ENCODE results near the gene FAM89A. TPM values are rescaled to one million over a fixed set of nuclear protein-coding genes. Genes with fewer than 3 reads are reported as not detected.

FAM89A gene
- total and polyA plus RNA-seq, 9 of the 15 experiments (the other 6 are each of a cell fraction or from before 2014, with no cell fraction given) = 8.7 to 66.2 (median 43.3) TPM

DNA sequence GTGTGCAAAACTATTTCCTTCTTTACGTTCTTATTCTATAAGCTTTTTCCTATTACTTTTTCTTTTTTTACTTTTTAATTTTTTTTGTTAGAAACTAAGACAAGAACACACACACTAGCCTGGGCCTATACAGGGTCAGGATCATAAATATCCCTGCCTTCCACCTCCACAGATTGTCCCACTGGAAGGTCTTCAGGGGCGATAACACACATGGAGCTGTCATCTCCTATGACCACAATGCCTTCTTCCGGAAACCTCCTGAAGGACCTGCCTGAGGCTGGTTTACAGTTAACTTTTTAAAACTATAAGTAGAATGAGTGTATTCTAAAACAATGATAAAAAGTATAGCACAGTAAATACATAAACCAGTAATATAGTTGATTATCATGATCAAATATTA is 10.3 kb upstream of the FAM89A start (continued):
- TF ChIP-seq ZBTB8A (IDR thresholded peaks at IDR 0.05; ENCODE audit: partially characterized antibody) (no peak), CBFA2T3 (IDR thresholded peaks at IDR 0.05) (0 out of 2 replicates have a peak, but pooled peaks have one; percentile 12), ELF1 (tag; IDR thresholded peaks at IDR 0.05) (peak; percentile 35; the same call in 1 of the 2 replicates), SMARCB1 (IDR thresholded peaks at IDR 0.05; ENCODE audit: insufficient read length, low read depth) (no peak), ELK3 (CRISPR knock-in tag; IDR thresholded peaks at IDR 0.05) (no peak), RERE (CRISPR knock-in tag; IDR thresholded peaks at IDR 0.05; ENCODE audit: borderline replicate concordance) (no peak), CXXC5 (CRISPR knock-in tag; IDR thresholded peaks at IDR 0.05) (no peak), NCOR1 (IDR thresholded peaks at IDR 0.05) (0 out of 2 replicates have a peak, but pooled peaks have one; percentile 20), CHD2 (IDR thresholded peaks at IDR 0.05; ENCODE audit: low read depth, low read length) (no peak), SP1 (CRISPR knock-in tag; IDR thresholded peaks at IDR 0.05) (no peak), TEAD2 (tag; IDR thresholded peaks at IDR 0.05) (no peak), ZNF592 (IDR thresholded peaks at IDR 0.05) (0 out of 2 replicates have a peak, but pooled peaks have one; percentile 33), ZBTB49 (CRISPR knock-in tag; IDR thresholded peaks at IDR 0.05; ENCODE audit: borderline replicate concordance) (no peak)

Measured in K562 (cell line).